K562 (cell line): Measurements from ENCODE around the gene OR51B5. TPM values are rescaled to one million over a fixed set of nuclear protein-coding genes. Genes with fewer than 3 reads are reported as not detected.

Experiments
- ATAC-seq: fragments of 200-7000 bp; cut with Tn5 transposase; 3 replicates; pipeline ENCODE4 v1.9.1; 2020; ENCODE audit warnings: moderate library complexity
- BruUV-seq: library from RNA; stranded (reverse); fragments of 400-500 nt; replicated peaks from 2 replicates; lab custom pipeline; 2021; lab: Mats Ljungman, UMichigan
- CTCF ChIA-PET: fragments of 300-600 bp; formaldehyde crosslinking; extraction: SDS; loops from one replicate; lab custom pipeline; 2021; ENCODE audit warnings: low intra/inter-chr PET ratio; lab: Yijun Ruan, JAX
- POLR2A ChIA-PET: fragments of 300-600, 350-650 bp; sonication (Branson Sonifier 250); formaldehyde crosslinking; extraction: SDS; loops from one replicate; lab custom pipeline; 2021; ENCODE audit warnings: antibody characterized with exemption, inconsistent platforms; lab: Yijun Ruan, JAX
- DNase-seq, 4 experiments: peaks; one replicate each; pipeline versions ENCODE4 v3.0.0 to v3.0.0-alpha.2; 2011 to 2018; ENCODE audit warnings: low spot score in 3 of 4, mixed read lengths in 3 of 4; ENCODE audit errors: extremely low read depth in 1 of 4
- FAIRE-seq: peaks from 2 replicates; lab custom pipeline; 2011; peaks lifted over from hg19 to GRCh38; lab: Jason Lieb, UNC
- H2AFZ ChIP-seq: 2 replicates; pipeline ENCODE4 v1.6.0; 2011; ENCODE audit warnings: low read depth, low read length, control low read depth, inconsistent platforms
- H3K27ac ChIP-seq: fragments of 200-600 bp; 3 replicates; pipeline ENCODE4 v1.8.0; 2011; ENCODE audit warnings: low read depth, mild to moderate bottlenecking, control low read depth, inconsistent platforms, low read length, moderate library complexity, mixed read lengths; ENCODE audit errors: extremely low read depth
- H3K27me3 ChIP-seq, 2 experiments: fragments of 300-600 bp in 1 of 2; 2 replicates in 1 of 2; 3 replicates in 1 of 2; pipeline versions ENCODE4 v1.6.0 to v1.8.0; 2011; ENCODE audit warnings: inconsistent platforms in 2 of 2, low read length in 2 of 2, mild to moderate bottlenecking in 1 of 2, mixed read lengths in 1 of 2, moderate library complexity in 1 of 2; ENCODE audit not compliant: control insufficient read depth in 2 of 2, insufficient read depth in 2 of 2
- H3K36me3 ChIP-seq: fragments of 300-600 bp; 3 replicates; pipeline ENCODE4 v1.8.0; 2011; ENCODE audit warnings: mild to moderate bottlenecking, low read length, inconsistent platforms; ENCODE audit not compliant: control insufficient read depth, insufficient read depth
- H3K4me1 ChIP-seq, 2 experiments: fragments of 200-600 bp in 1 of 2; replicated peaks in 1 of 2; 2 replicates in 1 of 2; 3 replicates in 1 of 2; pipeline versions ENCODE4 v1.5.1 to v1.8.0; 2011; ENCODE audit warnings: inconsistent platforms in 2 of 2, low read length in 2 of 2, mild to moderate bottlenecking in 1 of 2, mixed read lengths in 1 of 2, moderate library complexity in 1 of 2; ENCODE audit not compliant: control insufficient read depth in 2 of 2, insufficient read depth in 2 of 2
- H3K4me2 ChIP-seq: 2 replicates; pipeline ENCODE4 v1.6.1; 2011; ENCODE audit warnings: low read length, control low read depth, inconsistent platforms, mixed read lengths; ENCODE audit not compliant: insufficient read depth
- H3K4me3 ChIP-seq: fragments of 200-600 bp; sonication (generic), shearing (Covaris generic); 2 replicates; pipeline ENCODE4 v1.5.1; 2016; ENCODE audit warnings: control low read depth, inconsistent platforms
- H3K79me2 ChIP-seq: fragments of 200-600 bp; 3 replicates; pipeline ENCODE4 v1.8.0; 2011; ENCODE audit warnings: low read length, inconsistent platforms; ENCODE audit not compliant: control insufficient read depth, insufficient read depth
- H3K9ac ChIP-seq, 2 experiments: 2 replicates each; pipeline versions ENCODE4 v1.6.0 to v1.6.1; 2011; ENCODE audit warnings: low read depth in 2 of 2, low read length in 2 of 2, control low read depth in 1 of 2, inconsistent platforms in 1 of 2, mild to moderate bottlenecking in 1 of 2, mixed read lengths in 1 of 2; ENCODE audit not compliant: insufficient read depth in 1 of 2
- H3K9me1 ChIP-seq: one replicate; pipeline ENCODE4 v1.6.0; 2011; ENCODE audit warnings: inconsistent platforms, mild to moderate bottlenecking, low read length, moderate library complexity; ENCODE audit not compliant: control insufficient read depth, insufficient read depth
- H3K9me3 ChIP-seq: replicated peaks from 2 replicates; pipeline ENCODE4 v1.5.1; 2011; ENCODE audit warnings: low read depth, low read length, inconsistent platforms; ENCODE audit not compliant: control insufficient read depth, insufficient read depth
- H4K20me1 ChIP-seq: replicated peaks from 2 replicates; pipeline ENCODE4 v1.6.1; 2011; ENCODE audit warnings: low read length, inconsistent platforms, mixed read lengths; ENCODE audit not compliant: control insufficient read depth, insufficient read depth
- CCNT2 ChIP-seq: IDR thresholded peaks from 2 replicates; pipeline ENCODE4 v1.6.1; 2011; ENCODE audit warnings: borderline replicate concordance, low read depth, mild to moderate bottlenecking, moderate library complexity, mixed read lengths, low read length; ENCODE audit not compliant: insufficient read length; ENCODE audit errors: extremely low read depth
- CREB1 ChIP-seq, 2 experiments: sonication (generic) in 1 of 2; formaldehyde crosslinking in 1 of 2; IDR thresholded peaks; 2 replicates each; pipeline versions ENCODE4 v1.6.1 to v1.8.0; 2012 to 2022; ENCODE audit warnings: inconsistent platforms in 1 of 2, mild to moderate bottlenecking in 1 of 2, missing genetic modification reagents in 1 of 2, moderate library complexity in 1 of 2
- CSDE1 ChIP-seq, 2 experiments: fragments of 450-650 bp; IDR thresholded peaks; 2 replicates each; pipeline ENCODE4 v1.6.1; 2016; ENCODE audit warnings: mild to moderate bottlenecking in 1 of 2
- ELK3 ChIP-seq: fragments of 450-650 bp; formaldehyde crosslinking; IDR thresholded peaks from 2 replicates; pipeline ENCODE4 v1.4.0; 2020; ENCODE audit warnings: mild to moderate bottlenecking
- GABPA ChIP-seq: fragments of 200-800 bp; sonication (Bioruptor generic); conservative IDR thresholded peaks from 2 replicates; pipeline ENCODE4 v1.6.1; 2016; ENCODE audit warnings: low read depth, missing genetic modification characterization, missing compliant biosample characterization
- JUN ChIP-seq, 2 experiments: sonication (generic) in 1 of 2; formaldehyde crosslinking in 1 of 2; IDR thresholded peaks; 2 replicates each; pipeline versions ENCODE4 v1.6.1 to v1.8.0; 2012 to 2022; ENCODE audit warnings: borderline replicate concordance in 2 of 2, mild to moderate bottlenecking in 2 of 2, improper control_type of control experiment in 1 of 2, low read depth in 1 of 2, low read length in 1 of 2, missing genetic modification reagents in 1 of 2
- KLF1 ChIP-seq: fragments of 450-650 bp; IDR thresholded peaks from 2 replicates; pipeline ENCODE4 v1.6.1; 2016; ENCODE audit warnings: missing genetic modification characterization, missing compliant biosample characterization
- RBM22 ChIP-seq: fragments of 200-400 bp; formaldehyde crosslinking; IDR thresholded peaks from 2 replicates; pipeline ENCODE4 v1.6.1; 2018; ENCODE audit warnings: low read length, low read depth; ENCODE audit not compliant: poor library complexity, severe bottlenecking
- SIN3A ChIP-seq, 2 experiments: fragments of 150-350 bp in 1 of 2; IDR thresholded peaks; 2 replicates each; pipeline ENCODE4 v1.6.1; 2011 to 2016; ENCODE audit warnings: borderline replicate concordance in 2 of 2, low read depth in 2 of 2, low read length in 2 of 2, mild to moderate bottlenecking in 2 of 2, moderate library complexity in 2 of 2; ENCODE audit not compliant: control insufficient read depth in 1 of 2
- TARDBP ChIP-seq: fragments of 450-650 bp; IDR thresholded peaks from 2 replicates; pipeline ENCODE4 v1.6.1; 2016
- TOE1 ChIP-seq, 2 experiments: fragments of 450-650 bp in 1 of 2; sonication (generic) in 1 of 2; formaldehyde crosslinking in 1 of 2; IDR thresholded peaks; 2 replicates each; pipeline versions ENCODE4 v1.7.1 to v1.8.0; 2016 to 2022; ENCODE audit warnings: borderline replicate concordance in 2 of 2, mild to moderate bottlenecking in 2 of 2, antibody characterized with exemption in 1 of 2, inconsistent platforms in 1 of 2, low read depth in 1 of 2, missing genetic modification reagents in 1 of 2, moderate library complexity in 1 of 2
- ZNF143 ChIP-seq: sonication (generic); formaldehyde crosslinking; IDR thresholded peaks from 2 replicates; pipeline ENCODE4 v1.9.0; 2022; ENCODE audit warnings: mild to moderate bottlenecking, missing genetic modification reagents
- ZNF224 ChIP-seq: sonication (generic); formaldehyde crosslinking; IDR thresholded peaks from 2 replicates; pipeline ENCODE4 v1.8.0; 2022; ENCODE audit warnings: mild to moderate bottlenecking, missing genetic modification reagents
- WGBS: fragments of 100-300 bp; shearing (Covaris generic); methylation state at CpG from one replicate; pipeline ENCODE4 v1.1.6; 2016; ENCODE audit warnings: low coverage, mixed read lengths; ENCODE audit not compliant: insufficient coverage; ENCODE audit errors: missing lambda C conversion rate; 5-methylcytosine and 5-hydroxymethylcytosine counted together
- in situ Hi-C: fragments of 300-500 bp; cut with MboI; formaldehyde crosslinking; loops from 4 replicates; pipeline ENCODE4 v1.15.0; 2018; ENCODE audit warnings: inconsistent platforms, mixed read lengths
- intact Hi-C: fragments of 100-400 bp; cut with micrococcal nuclease; formaldehyde crosslinking; loops from 2 replicates; pipeline ENCODE4 v1.14.2; 2022
- polyA plus RNA-seq, 8 experiments: library from polyadenylated mRNA; depleted of rRNA in 4 of 8; stranded (reverse) in 5 of 8; unstranded in 3 of 8; fragments of >200 nt; fragmentation: Nextera tagmentation in 2 of 8; fragmentation: Illumina TruSeq in 1 of 8; extraction: Ambion mirVana in 2 of 8; extraction: Trizol in 1 of 8; gene quantifications; 2 replicates each; pipeline versions ENCODE4 v1.2.1 to v1.2.3, GENCODE V29; 2011 to 2014; ENCODE audit warnings: inconsistent platforms in 1 of 8, missing spikeins in 1 of 8
- total RNA-seq, 7 experiments: library from RNA; depleted of rRNA in 6 of 7; stranded (reverse); fragments of >200 nt in 6 of 7; fragmentation: Illumina TruSeq in 2 of 7; extraction: Trizol in 2 of 7; gene quantifications; 2 replicates each; pipeline versions ENCODE4 v1.2.1 to v1.2.3, GENCODE V29; 2011 to 2021; ENCODE audit warnings: low replicate concordance in 1 of 7
- TF ChIP-seq, protein P1 (sequence below): fragments of 450-650 bp; IDR thresholded peaks from 2 replicates; pipeline ENCODE4 v1.6.1; 2016; ENCODE audit warnings: low read depth, mild to moderate bottlenecking, moderate library complexity

OR51B5 gene
- total and polyA plus RNA-seq, 9 of the 15 experiments (the other 6 are each of a cell fraction or from before 2014, with no cell fraction given) = 81.2 to 176 (median 113) TPM

DNA sequence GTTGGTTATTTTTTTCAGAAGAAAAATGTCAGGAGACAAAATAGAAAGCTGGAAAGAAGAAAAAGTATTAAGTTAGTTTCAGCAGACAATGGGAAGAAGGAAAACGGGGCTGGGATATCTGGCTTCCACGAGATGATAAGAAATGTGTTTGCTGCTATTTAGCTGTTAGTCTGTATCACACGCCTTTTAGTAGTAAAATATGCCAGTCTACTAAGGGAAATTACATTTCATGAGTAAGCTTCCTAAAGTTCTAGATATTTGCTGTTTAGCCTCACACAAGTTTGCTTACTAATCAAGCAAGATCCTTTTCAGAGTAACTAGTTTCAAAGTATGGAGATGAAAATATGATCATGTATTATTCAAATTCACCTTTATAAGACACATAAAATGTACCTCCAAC, 43.1 kb downstream of the OR51B5 start:
- in situ Hi-C loops (loop anchor here (5.0 kb wide), 2 partner anchors 98 to 147 kb away; partner anchors contain the start of genes OR51I2 and OR51V1), intact Hi-C loops (no loop called here)
- POLR2A ChIA-PET = interaction anchor here (1.0 to 1.8 kb wide), 5 partner anchors 9 to 147 kb away, joined by 3 to 9 read pairs (median 3); no protein-coding TSS in a partner anchor
- Histone ChIP-seq H3K27me3 (no peaks in the 10 kb centered on the region), H3K9me3 (peaks cover 2% of the 10 kb centered on the region; the same call in 1 of the 2 replicates), H3K4me3 (no peak overlapping the region), H3K9me1 (no peaks in the 10 kb centered on the region), H3K4me1 (peaks cover 7 to 19% of the 10 kb centered on the region in 2 experiments; a peak in 3 of 5 replicates), H3K9ac (no peak overlapping the region), H3K27ac (no peak overlapping the region), H3K79me2 (peaks cover 26% of the 10 kb centered on the region), H4K20me1 (no peaks in the 10 kb centered on the region), H3K36me3 (peaks cover 74% of the 10 kb centered on the region), H2AFZ (no peak overlapping the region; the same call in 1 of the 2 replicates), H3K4me2 (no peak overlapping the region; the same call in 1 of the 2 replicates)
- DNase-seq (no peak), FAIRE-seq (no peak), ATAC-seq (no peak)
- CTCF ChIA-PET = no interaction called here
- TSS peak; percentile 7 for BruUV-seq
- 41% methylated on average over 3 of the region's 3 CpGs for WGBS
- TF ChIP-seq SIN3A (IDR thresholded peaks at IDR 0.05; ENCODE audit: borderline replicate concordance in 2 of 2, control insufficient read depth in 1 of 2, low read depth in 2 of 2, low read length in 2 of 2) (no peak), CREB1 (IDR thresholded peaks at IDR 0.05) (no peak), CREB1 (CRISPR knock-in tag; IDR thresholded peaks at IDR 0.05) (no peak), GABPA (tag) (no peak), ELK3 (CRISPR knock-in tag) (no peak), CCNT2 (no peak), RBM22 (no peak), CSDE1 (IDR thresholded peaks at IDR 0.05) (no peak), JUN (IDR thresholded peaks at IDR 0.05; ENCODE audit: borderline replicate concordance, low read depth, low read length) (no peak), JUN (CRISPR knock-in tag; IDR thresholded peaks at IDR 0.05; ENCODE audit: borderline replicate concordance) (no peak), KLF1 (tag) (no peak), ZNF143 (CRISPR knock-in tag) (no peak), TOE1 (IDR thresholded peaks at IDR 0.05; ENCODE audit: borderline replicate concordance) (no peak), TOE1 (CRISPR knock-in tag; IDR thresholded peaks at IDR 0.05; ENCODE audit: borderline replicate concordance, low read depth) (no peak), TARDBP (no peak), ZNF224 (CRISPR knock-in tag) (no peak)
- TF ChIP-seq, protein P1, sequence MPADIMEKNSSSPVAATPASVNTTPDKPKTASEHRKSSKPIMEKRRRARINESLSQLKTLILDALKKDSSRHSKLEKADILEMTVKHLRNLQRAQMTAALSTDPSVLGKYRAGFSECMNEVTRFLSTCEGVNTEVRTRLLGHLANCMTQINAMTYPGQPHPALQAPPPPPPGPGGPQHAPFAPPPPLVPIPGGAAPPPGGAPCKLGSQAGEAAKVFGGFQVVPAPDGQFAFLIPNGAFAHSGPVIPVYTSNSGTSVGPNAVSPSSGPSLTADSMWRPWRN = no peak
